ENCODE results near the gene LENG9. TPM values are rescaled to one million over a fixed set of nuclear protein-coding genes. Genes with fewer than 3 reads are reported as not detected.
A peak's percentile ranks its signal among the peaks of the same experiment; 100 is the strongest.

The LENG9 gene
- total RNA-seq, 1 experiment from 2014 or later = 14.7 TPM

- TF ChIP-seq, protein P1, sequence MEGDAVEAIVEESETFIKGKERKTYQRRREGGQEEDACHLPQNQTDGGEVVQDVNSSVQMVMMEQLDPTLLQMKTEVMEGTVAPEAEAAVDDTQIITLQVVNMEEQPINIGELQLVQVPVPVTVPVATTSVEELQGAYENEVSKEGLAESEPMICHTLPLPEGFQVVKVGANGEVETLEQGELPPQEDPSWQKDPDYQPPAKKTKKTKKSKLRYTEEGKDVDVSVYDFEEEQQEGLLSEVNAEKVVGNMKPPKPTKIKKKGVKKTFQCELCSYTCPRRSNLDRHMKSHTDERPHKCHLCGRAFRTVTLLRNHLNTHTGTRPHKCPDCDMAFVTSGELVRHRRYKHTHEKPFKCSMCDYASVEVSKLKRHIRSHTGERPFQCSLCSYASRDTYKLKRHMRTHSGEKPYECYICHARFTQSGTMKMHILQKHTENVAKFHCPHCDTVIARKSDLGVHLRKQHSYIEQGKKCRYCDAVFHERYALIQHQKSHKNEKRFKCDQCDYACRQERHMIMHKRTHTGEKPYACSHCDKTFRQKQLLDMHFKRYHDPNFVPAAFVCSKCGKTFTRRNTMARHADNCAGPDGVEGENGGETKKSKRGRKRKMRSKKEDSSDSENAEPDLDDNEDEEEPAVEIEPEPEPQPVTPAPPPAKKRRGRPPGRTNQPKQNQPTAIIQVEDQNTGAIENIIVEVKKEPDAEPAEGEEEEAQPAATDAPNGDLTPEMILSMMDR (IDR thresholded peaks at IDR 0.05; ENCODE audit: unreplicated experiment) = no peak
- Mint-ChIP-seq H3K9me3 (ENCODE audit: low read depth, unreplicated experiment) (no peaks in the 10 kb centered on the region), H3K27ac (ENCODE audit: unreplicated experiment) (no peak overlapping the region), H3K4me3 (ENCODE audit: low read depth, unreplicated experiment) (no peak overlapping the region), H3K27me3 (ENCODE audit: unreplicated experiment) (peaks cover 48% of the 10 kb centered on the region), H3K4me1 (ENCODE audit: low read depth, unreplicated experiment) (no peaks in the 10 kb centered on the region), H3K36me3 (ENCODE audit: insufficient read depth, unreplicated experiment) (no peaks in the 10 kb centered on the region)
- DNase-seq = no peak
- intact Hi-C loops (cut with micrococcal nuclease; ENCODE audit: unreplicated experiment) = loop anchor here (10.0 kb wide), 1 partner anchor 79 kb away; no protein-coding TSS in a partner anchor
- CTCF ChIA-PET = interaction anchor here (0.7 kb wide), 1 partner anchor 14 kb away, joined by 5 read pairs; no protein-coding TSS in a partner anchor
- BruUV-seq (replicated peaks) = no TSS peak
Observed at GRCh38 chr19:54485851-54486250, 22.3 kb upstream of the LENG9 start.

DNA sequence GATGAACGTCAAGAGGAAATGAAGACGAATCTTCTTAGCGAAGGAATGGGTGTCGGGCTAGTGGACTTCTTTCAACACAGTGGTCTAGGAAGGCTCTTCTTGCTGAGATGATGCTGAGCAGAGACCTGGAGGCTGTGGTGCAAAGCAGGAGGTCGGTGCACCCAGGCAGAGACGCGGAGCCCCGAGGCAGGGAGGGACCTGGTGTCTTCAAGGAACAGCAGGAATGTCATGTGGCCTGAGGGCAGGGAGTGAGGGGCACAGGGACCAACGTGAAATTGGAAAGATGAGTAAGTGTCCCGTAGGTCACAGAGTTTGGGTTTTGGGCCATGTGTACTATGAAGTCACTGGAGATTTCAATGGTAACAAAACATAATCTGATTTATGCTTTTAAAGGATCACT is 20.9 kb upstream of the LENG9 start:
- H3K4me1 Mint-ChIP-seq (ENCODE audit: low read depth, unreplicated experiment) = no peaks in the 10 kb centered on the region
- H3K27ac Mint-ChIP-seq (ENCODE audit: unreplicated experiment) = no peak overlapping the region
- peaks cover 42% of the 10 kb centered on the region for H3K27me3 Mint-ChIP-seq (ENCODE audit: unreplicated experiment)
- intact Hi-C loops (cut with micrococcal nuclease; ENCODE audit: unreplicated experiment) = loop anchor here (10.0 kb wide), 1 partner anchor 80 kb away; no protein-coding TSS in a partner anchor
- no peak overlapping the region for H3K4me3 Mint-ChIP-seq (ENCODE audit: low read depth, unreplicated experiment)
- no peaks in the 10 kb centered on the region for H3K36me3 Mint-ChIP-seq (ENCODE audit: insufficient read depth, unreplicated experiment)
- no peaks in the 10 kb centered on the region for H3K9me3 Mint-ChIP-seq (ENCODE audit: low read depth, unreplicated experiment)
- TF ChIP-seq, protein P1 (IDR thresholded peaks at IDR 0.05; ENCODE audit: unreplicated experiment) = no peak
- DNase-seq = no peak
- CTCF ChIA-PET = no interaction called here
- BruUV-seq (replicated peaks) = no TSS peak

- no peaks in the 10 kb centered on the region for H3K9me3 Mint-ChIP-seq (ENCODE audit: low read depth, unreplicated experiment)
- no peak overlapping the region for H3K27ac Mint-ChIP-seq (ENCODE audit: unreplicated experiment)
- H3K36me3 Mint-ChIP-seq (ENCODE audit: insufficient read depth, unreplicated experiment) = no peaks in the 10 kb centered on the region
- no peaks in the 10 kb centered on the region for H3K4me1 Mint-ChIP-seq (ENCODE audit: low read depth, unreplicated experiment)
- intact Hi-C loops (cut with micrococcal nuclease; ENCODE audit: unreplicated experiment) = loop anchor here (10.0 kb wide), 1 partner anchor 82 kb away; no protein-coding TSS in a partner anchor
- no peak for DNase-seq
- BruUV-seq (replicated peaks) = no TSS peak
- CTCF ChIA-PET = no interaction called here
- no peak overlapping the region for H3K4me3 Mint-ChIP-seq (ENCODE audit: low read depth, unreplicated experiment)
- TF ChIP-seq, protein P1 (IDR thresholded peaks at IDR 0.05; ENCODE audit: unreplicated experiment) = no peak
- peaks cover 49% of the 10 kb centered on the region for H3K27me3 Mint-ChIP-seq (ENCODE audit: unreplicated experiment)
Observed at GRCh38 chr19:54482889-54483288, 19.3 kb upstream of the LENG9 start.

DNA sequence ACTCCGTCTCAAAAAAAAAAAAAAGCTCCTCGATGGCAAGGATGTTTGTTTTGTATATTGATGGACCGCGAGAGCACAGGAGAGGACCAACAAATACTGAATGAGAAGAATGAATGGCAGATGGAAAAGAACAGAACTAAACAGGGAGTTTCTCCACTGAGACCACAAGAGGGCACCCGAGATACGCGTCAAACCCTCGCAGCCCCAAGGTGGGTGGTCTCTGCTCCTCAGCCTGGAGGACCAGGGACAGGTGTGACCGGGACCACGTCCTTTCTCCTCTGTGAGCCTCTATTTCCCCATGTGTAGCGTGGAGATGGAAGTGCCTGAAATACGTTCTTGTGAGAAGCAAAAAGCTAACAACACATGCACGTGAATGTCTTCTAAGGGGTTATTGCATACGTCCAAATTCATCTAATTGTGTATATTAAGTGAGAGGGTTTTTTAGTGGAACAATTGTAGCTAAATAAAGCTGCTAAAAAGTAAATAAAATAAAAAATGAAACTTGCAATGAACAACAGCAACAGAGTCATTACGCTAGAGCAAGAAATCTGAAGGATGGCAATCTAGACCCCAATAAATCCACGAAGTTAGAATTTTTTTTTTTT is 17.9 kb upstream of the LENG9 start:
- no peaks in the 10 kb centered on the region for H3K9me3 Mint-ChIP-seq (ENCODE audit: low read depth, unreplicated experiment)
- DNase-seq = peak; percentile 62
- CTCF ChIA-PET = interaction anchor here (0.6 to 1.0 kb wide), 5 partner anchors 8 to 868 kb away, joined by 3 to 6 read pairs (median 3); partner anchors contain the start of gene CDC42EP5
- peaks cover 64% of the 10 kb centered on the region for H3K27me3 Mint-ChIP-seq (ENCODE audit: unreplicated experiment)
- H3K36me3 Mint-ChIP-seq (ENCODE audit: insufficient read depth, unreplicated experiment) = no peaks in the 10 kb centered on the region
- no peak overlapping the region for H3K4me3 Mint-ChIP-seq (ENCODE audit: low read depth, unreplicated experiment)
- no peaks in the 10 kb centered on the region for H3K4me1 Mint-ChIP-seq (ENCODE audit: low read depth, unreplicated experiment)
- BruUV-seq (replicated peaks) = no TSS peak
- intact Hi-C loops (cut with micrococcal nuclease; ENCODE audit: unreplicated experiment) = loop anchor here (1.0 to 10.0 kb wide), 2 partner anchors 83 to 195 kb away; no protein-coding TSS in a partner anchor
- TF ChIP-seq, protein P1 (IDR thresholded peaks at IDR 0.05; ENCODE audit: unreplicated experiment) = peak; percentile 58
- H3K27ac Mint-ChIP-seq (ENCODE audit: unreplicated experiment) = no peak overlapping the region

Data from Calu3 (cell line).